IPS DF 6.9 (cell line): ENCODE measurements around the gene CMC2.

Experiments used
- DNase-seq: peaks from one replicate; pipeline ENCODE4 v3.0.0-alpha.2; 2013; ENCODE audit warnings: low read depth, low spot score
- H3K27ac ChIP-seq: one replicate; pipeline ENCODE4 v1.5.1; 2013; ENCODE audit warnings: low read length, control low read depth
- H3K27me3 ChIP-seq: 2 replicates; pipeline ENCODE4 v1.6.1; 2013; ENCODE audit warnings: mild to moderate bottlenecking, low read length; ENCODE audit not compliant: control insufficient read depth, insufficient read depth
- H3K36me3 ChIP-seq: 2 replicates; pipeline ENCODE4 v1.6.1; 2013; ENCODE audit warnings: low read length; ENCODE audit not compliant: control insufficient read depth, insufficient read depth
- H3K4me1 ChIP-seq: 2 replicates; pipeline ENCODE4 v1.6.1; 2013; ENCODE audit warnings: low read length; ENCODE audit not compliant: control insufficient read depth, insufficient read depth
- H3K4me3 ChIP-seq: 2 replicates; pipeline ENCODE4 v1.5.1; 2013; ENCODE audit warnings: mild to moderate bottlenecking, low read length
- H3K9me3 ChIP-seq: 2 replicates; pipeline ENCODE4 v1.6.1; 2013; ENCODE audit warnings: low read length, inconsistent platforms; ENCODE audit not compliant: control insufficient read depth, insufficient read depth
- WGBS: extraction: QIAGEN DNeasy Blood & Tissue Kit; methylation state at CpG from one replicate; pipeline ENCODE4 v1.1.7; 2013; ENCODE audit warnings: mixed read lengths, missing lambda C conversion rate; ENCODE audit not compliant: insufficient read length, insufficient coverage; 5-methylcytosine and 5-hydroxymethylcytosine counted together

The CMC2 gene

GRCh38 chr16:81029930-81030604 is 23.4 kb upstream of the CMC2 start:
- no peaks in the 10 kb centered on the region for H3K27me3 ChIP-seq
- no peak overlapping the region for H3K4me3 ChIP-seq
- peaks cover 2% of the 10 kb centered on the region; the same call in 1 of the 2 replicates for H3K9me3 ChIP-seq
- H3K4me1 ChIP-seq: no peaks in the 10 kb centered on the region
- no peak for DNase-seq
- H3K27ac ChIP-seq: no peak overlapping the region
- WGBS: no CpG with 5 or more reads among the region's 11 CpGs
- peaks cover 9% of the 10 kb centered on the region; the same call in 1 of the 2 replicates for H3K36me3 ChIP-seq

- H3K36me3 ChIP-seq: peaks cover 17% of the 10 kb centered on the region; the same call in 1 of the 2 replicates
- no peak overlapping the region for H3K4me3 ChIP-seq
- no peaks in the 10 kb centered on the region for H3K27me3 ChIP-seq
- no peak overlapping the region for H3K27ac ChIP-seq
- no peak for DNase-seq
- H3K4me1 ChIP-seq: no peaks in the 10 kb centered on the region
- H3K9me3 ChIP-seq: no peaks in the 10 kb centered on the region
- 100% methylated on average over 1 of the region's 4 CpGs for WGBS
Observed at GRCh38 chr16:81026429-81026828, 19.7 kb upstream of the CMC2 start.

- Histone ChIP-seq H3K36me3 (peaks cover 35% of the 10 kb centered on the region), H3K9me3 (no peaks in the 10 kb centered on the region), H3K4me1 (no peaks in the 10 kb centered on the region), H3K27ac (no peak overlapping the region), H3K4me3 (no peak overlapping the region), H3K27me3 (no peaks in the 10 kb centered on the region)
- DNase-seq: no peak
- no CpG with 5 or more reads among the region's 2 CpGs for WGBS
Observed at GRCh38 chr16:81018496-81018895, 11.8 kb upstream of the CMC2 start.

- peaks cover 22% of the 10 kb centered on the region; the same call in 1 of the 2 replicates for H3K36me3 ChIP-seq
- no peak for DNase-seq
- H3K27ac ChIP-seq: no peak overlapping the region
- H3K4me3 ChIP-seq: no peak overlapping the region
- WGBS: no CpG with 5 or more reads among the region's 2 CpGs
- H3K4me1 ChIP-seq: no peaks in the 10 kb centered on the region
- no peaks in the 10 kb centered on the region for H3K9me3 ChIP-seq
- no peaks in the 10 kb centered on the region for H3K27me3 ChIP-seq
Observed at GRCh38 chr16:81014672-81015071, 8.0 kb upstream of the CMC2 start.

- Histone ChIP-seq H3K4me3 (no peak overlapping the region), H3K36me3 (peaks cover 20% of the 10 kb centered on the region; the same call in 1 of the 2 replicates), H3K9me3 (no peaks in the 10 kb centered on the region), H3K27ac (no peak overlapping the region), H3K27me3 (no peaks in the 10 kb centered on the region), H3K4me1 (no peaks in the 10 kb centered on the region)
- WGBS: no CpG with 5 or more reads among the region's 3 CpGs
- DNase-seq: no peak
Observed at GRCh38 chr16:81012974-81013373, 6.3 kb upstream of the CMC2 start.

- no peak for DNase-seq
- Histone ChIP-seq H3K27me3 (no peaks in the 10 kb centered on the region), H3K27ac (no peak overlapping the region), H3K36me3 (peaks cover 5% of the 10 kb centered on the region; the same call in 1 of the 2 replicates), H3K9me3 (no peaks in the 10 kb centered on the region), H3K4me3 (no peak overlapping the region; the same call in 1 of the 2 replicates), H3K4me1 (peaks cover 2% of the 10 kb centered on the region; the same call in 1 of the 2 replicates)
- WGBS: no CpG with 5 or more reads among the region's 12 CpGs
Observed at GRCh38 chr16:81008505-81008789, 1.8 kb upstream of the CMC2 start.

GRCh38 chr16:81006211-81006812 is 373 bp downstream of the CMC2 start:
- H3K27me3 ChIP-seq: no peaks in the 10 kb centered on the region
- peaks cover 2% of the 10 kb centered on the region; the same call in 1 of the 2 replicates for H3K4me1 ChIP-seq
- no peaks in the 10 kb centered on the region for H3K9me3 ChIP-seq
- peak overlapping the region; percentile 83 for H3K4me3 ChIP-seq
- no peak for DNase-seq
- no CpG with 5 or more reads among the region's 50 CpGs for WGBS
- H3K27ac ChIP-seq: no peak overlapping the region
- no peaks in the 10 kb centered on the region for H3K36me3 ChIP-seq

GRCh38 chr16:81005610-81006161 is 999 bp downstream of the CMC2 start:
- WGBS: no CpG with 5 or more reads among the region's 18 CpGs
- no peak overlapping the region for H3K27ac ChIP-seq
- no peaks in the 10 kb centered on the region for H3K36me3 ChIP-seq
- peak overlapping the region; percentile 83; the same call in 1 of the 2 replicates for H3K4me3 ChIP-seq
- no peak for DNase-seq
- peaks cover 2% of the 10 kb centered on the region; the same call in 1 of the 2 replicates for H3K4me1 ChIP-seq
- H3K9me3 ChIP-seq: no peaks in the 10 kb centered on the region
- no peaks in the 10 kb centered on the region for H3K27me3 ChIP-seq

GRCh38 chr16:81004646-81005353 is 1.9 kb downstream of the CMC2 start:
- no peak for DNase-seq
- Histone ChIP-seq H3K27me3 (no peaks in the 10 kb centered on the region), H3K4me1 (peaks cover 2% of the 10 kb centered on the region; the same call in 1 of the 2 replicates), H3K9me3 (no peaks in the 10 kb centered on the region), H3K4me3 (no peak overlapping the region), H3K27ac (no peak overlapping the region), H3K36me3 (no peaks in the 10 kb centered on the region)
- WGBS: no CpG with 5 or more reads among the region's 14 CpGs

- no peak overlapping the region for H3K4me3 ChIP-seq
- WGBS: no CpG with 5 or more reads among the region's 11 CpGs
- peaks cover 2% of the 10 kb centered on the region; the same call in 1 of the 2 replicates for H3K4me1 ChIP-seq
- no peaks in the 10 kb centered on the region for H3K9me3 ChIP-seq
- no peak for DNase-seq
- H3K27ac ChIP-seq: no peak overlapping the region
- no peaks in the 10 kb centered on the region for H3K36me3 ChIP-seq
- H3K27me3 ChIP-seq: no peaks in the 10 kb centered on the region
Observed at GRCh38 chr16:81003610-81004460, 2.9 kb downstream of the CMC2 start.
